ENCODE data around the gene ABI2. TPM values are rescaled to one million over a fixed set of nuclear protein-coding genes. Genes with fewer than 3 reads are reported as not detected.
A peak's percentile ranks its signal among the peaks of the same experiment; 100 is the strongest.
"Not testable (repeated sequence)": the region's sequence is repeated elsewhere in the genome, so short reads cannot be mapped to it uniquely, and the experiment has no call there.

Gene ABI2
- total RNA-seq, 3 donors from 2014 or later = 10.5 to 64.5 (median 17.1) TPM

GRCh38 chr2:203301667-203302066, 26.5 kb upstream of the ABI2 start:
- DNase-seq (no peak), ATAC-seq (no peak)
- H3K4me3 ChIP-seq = no peak overlapping the region
- intact Hi-C loops (cut with DNase I, micrococcal nuclease) = no loop called here
- H3K9me3 ChIP-seq = no peaks in the 10 kb centered on the region
- TF ChIP-seq CTCF (IDR thresholded peaks at IDR 0.05) = no peak
- no peaks in the 10 kb centered on the region for H3K4me1 ChIP-seq (ENCODE audit: low read depth)
- H3K36me3 ChIP-seq (ENCODE audit: low read depth) = no peaks in the 10 kb centered on the region

DNA sequence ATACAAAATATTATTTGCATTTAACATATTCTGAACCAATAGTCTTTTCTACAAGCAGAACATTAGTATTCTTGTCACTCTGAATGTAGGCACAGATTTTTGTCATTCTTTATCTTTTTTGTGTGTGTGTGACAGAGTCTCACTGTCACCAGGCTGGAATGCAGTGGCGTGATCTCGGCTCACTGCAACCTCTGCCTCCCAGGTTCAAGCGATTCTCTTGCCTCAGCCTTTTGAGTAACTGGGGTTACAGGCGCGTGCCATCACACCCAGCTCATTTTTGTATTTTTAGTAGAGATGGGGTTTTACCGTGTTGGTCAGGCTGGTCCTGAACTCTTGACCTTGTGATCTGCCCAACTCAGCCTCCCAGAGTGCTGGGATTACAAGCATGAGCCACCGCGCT, 25.6 kb upstream of the ABI2 start:
- H3K9me3 ChIP-seq; DNase-seq; intact Hi-C loops (cut with DNase I, micrococcal nuclease); ATAC-seq; H3K4me1 ChIP-seq (ENCODE audit: low read depth); H3K4me3 ChIP-seq; H3K36me3 ChIP-seq (ENCODE audit: low read depth): not testable (repeated sequence)

DNA sequence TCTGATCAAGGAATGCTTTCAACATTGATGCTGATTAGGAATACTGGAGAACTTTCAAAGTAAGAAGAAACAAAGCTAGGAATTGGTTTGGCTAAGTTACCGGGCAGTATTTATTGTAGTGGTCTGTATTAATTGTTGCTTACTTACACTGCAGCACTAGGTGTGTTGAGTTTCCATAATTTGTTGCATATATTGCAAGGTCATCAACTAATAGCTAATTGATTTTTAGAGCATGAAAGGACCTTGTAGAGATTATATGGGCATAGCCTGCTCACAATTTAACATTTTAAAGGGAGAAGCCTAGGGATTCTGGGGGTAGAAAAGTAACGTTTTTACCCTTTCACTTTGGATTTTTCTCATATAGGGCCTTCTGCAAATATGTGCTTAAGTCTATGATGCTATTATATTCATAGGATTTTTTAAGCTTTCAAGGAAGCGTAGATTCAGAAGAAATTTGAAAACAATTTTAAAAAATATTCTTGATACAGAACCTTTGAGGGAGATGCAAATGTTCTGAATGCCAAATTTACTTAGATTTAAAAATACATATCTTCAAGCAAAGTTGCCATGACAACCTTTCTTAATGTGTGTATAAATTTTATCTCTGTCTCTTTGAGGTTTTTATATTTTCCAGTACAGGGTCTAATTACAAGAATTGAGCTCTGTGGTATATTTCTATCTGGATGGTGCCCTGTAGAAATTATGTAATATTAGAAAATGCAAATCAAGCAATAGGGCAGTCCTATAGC, 17.3 kb upstream of the ABI2 start:
- DNase-seq (no peak), ATAC-seq (no peak)
- H3K4me3 ChIP-seq = no peak overlapping the region
- TF ChIP-seq CTCF (IDR thresholded peaks at IDR 0.05) = no peak
- no peaks in the 10 kb centered on the region for H3K4me1 ChIP-seq (ENCODE audit: low read depth)
- intact Hi-C loops (cut with DNase I, micrococcal nuclease) = no loop called here
- H3K9me3 ChIP-seq = no peaks in the 10 kb centered on the region
- no peaks in the 10 kb centered on the region for H3K36me3 ChIP-seq (ENCODE audit: low read depth)

DNA sequence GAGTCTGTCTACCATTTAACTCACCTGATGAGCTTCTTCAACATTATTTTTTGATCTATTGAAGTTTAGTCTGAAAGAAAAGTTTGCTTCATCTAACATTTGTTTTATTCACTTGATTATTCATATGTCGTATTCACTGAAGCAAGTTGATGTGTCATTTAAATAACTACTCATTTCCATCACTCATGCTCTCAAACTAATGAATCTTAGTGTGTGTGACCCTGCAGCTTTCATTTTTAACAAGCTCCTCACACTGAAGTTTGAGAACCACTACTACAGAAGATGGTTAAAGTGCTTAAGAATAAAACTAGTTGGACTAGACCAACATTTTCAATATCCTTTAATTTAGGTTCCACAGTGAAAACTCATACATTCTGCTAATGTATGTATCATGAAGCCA, 1.8 kb upstream of the ABI2 start:
- no peak for ATAC-seq
- intact Hi-C loops (cut with DNase I, micrococcal nuclease) = no loop called here

DNA sequence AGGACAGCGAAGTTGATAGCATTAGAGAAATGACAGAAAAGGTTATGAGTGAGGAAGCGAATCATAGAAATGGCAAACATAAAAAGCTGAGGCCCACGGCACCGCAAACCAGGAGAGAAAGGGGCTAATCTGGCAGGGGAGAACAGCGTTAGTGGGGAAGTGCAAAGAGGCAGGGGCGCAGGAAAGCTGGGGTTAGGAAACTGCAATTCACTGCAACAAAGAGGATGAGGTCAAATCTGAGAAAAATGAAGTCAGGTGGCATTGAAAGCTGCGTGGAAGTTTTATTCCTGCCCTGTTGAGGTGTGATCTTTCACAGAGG, 653 bp upstream of the ABI2 start:
- peak overlapping the region; percentile 85 for H3K4me3 ChIP-seq
- no peaks in the 10 kb centered on the region for H3K9me3 ChIP-seq
- TF ChIP-seq CTCF (IDR thresholded peaks at IDR 0.05) = no peak
- ATAC-seq (no peak), DNase-seq (no peak)
- H3K36me3 ChIP-seq (ENCODE audit: low read depth) = no peaks in the 10 kb centered on the region
- peaks cover 14% of the 10 kb centered on the region for H3K4me1 ChIP-seq (ENCODE audit: low read depth)
- intact Hi-C loops (cut with DNase I, micrococcal nuclease) = no loop called here

More for the DNA sequence above, 1.8 kb upstream of the ABI2 start:
- H3K36me3 ChIP-seq (ENCODE audit: low read depth) = no peaks in the 10 kb centered on the region
- TF ChIP-seq CTCF (IDR thresholded peaks at IDR 0.05) = no peak
- H3K4me3 ChIP-seq = no peak overlapping the region
- no peak for DNase-seq
- H3K4me1 ChIP-seq (ENCODE audit: low read depth) = peaks cover 14% of the 10 kb centered on the region
- no peaks in the 10 kb centered on the region for H3K9me3 ChIP-seq

- Histone ChIP-seq H3K4me3 (peak overlapping the region; percentile 85), H3K9me3 (no peaks in the 10 kb centered on the region), H3K36me3 (ENCODE audit: low read depth) (no peaks in the 10 kb centered on the region), H3K4me1 (ENCODE audit: low read depth) (peaks cover 14% of the 10 kb centered on the region)
- no peak for TF ChIP-seq CTCF (IDR thresholded peaks at IDR 0.05)
- ATAC-seq = peak; percentile 65
- peak in 2 of 3 donors; percentile 32 to 61 for DNase-seq
- intact Hi-C loops (cut with DNase I, micrococcal nuclease) = no loop called here
Measured at GRCh38 chr2:203328760-203329540, 756 bp downstream of the ABI2 start.
